Measurements from ENCODE around the gene FBN2. TPM values are rescaled to one million over a fixed set of nuclear protein-coding genes. Genes with fewer than 3 reads are reported as not detected.

The FBN2 gene
- under 1 TPM in 3 of 4 donors, not detected in 1; 0.04 to 0.39 (median 0.15) TPM for total RNA-seq

GRCh38 chr5:128538000-128538249 lies at the start of gene FBN2:
Gene FBN2, minus strand, starts transcription at chr5:128538245. Its CDS starts 642 bp downstream, at chr5:128537603.
- no peak for DNase-seq (ENCODE audit: low spot score in 2 of 2)
- no peak for TF ChIP-seq CTCF (IDR thresholded peaks at IDR 0.05)
- TF ChIP-seq POLR2A (IDR thresholded peaks at IDR 0.05), result no peak
- intact Hi-C loops (cut with DNase I; ENCODE audit: low total_unique reads), result no loop called here
- WGBS, 2 donors, result 0 to 4% methylated on average over 25 to 26 of the region's 26 CpGs
- H3K4me3 ChIP-seq (ENCODE audit: low read depth, poor library complexity, severe bottlenecking), result peak within 1 kb of the TSS; percentile 34

GRCh38 chr5:128587275-128587674 lies 49.2 kb upstream of the FBN2 start:
- WGBS, 2 donors, result 65 to 87% methylated on average over 2 of the region's 2 CpGs
- DNase-seq (ENCODE audit: low spot score in 2 of 2), result no peak
- H3K4me3 ChIP-seq (ENCODE audit: low read depth, poor library complexity, severe bottlenecking), result no peak overlapping the region
- intact Hi-C loops (cut with DNase I; ENCODE audit: low total_unique reads), result no loop called here
- TF ChIP-seq CTCF (IDR thresholded peaks at IDR 0.05) (no peak), POLR2A (IDR thresholded peaks at IDR 0.05) (no peak)

GRCh38 chr5:128586848-128587247 lies 48.8 kb upstream of the FBN2 start:
- intact Hi-C loops (cut with DNase I; ENCODE audit: low total_unique reads), result no loop called here
- no peak for DNase-seq (ENCODE audit: low spot score in 2 of 2)
- TF ChIP-seq POLR2A (IDR thresholded peaks at IDR 0.05) (no peak), CTCF (IDR thresholded peaks at IDR 0.05) (no peak)
- 49 to 51% methylated on average over 1 of the region's 1 CpG for WGBS, 2 donors
- H3K4me3 ChIP-seq (ENCODE audit: low read depth, poor library complexity, severe bottlenecking), result no peak overlapping the region

GRCh38 chr5:128579639-128580038 lies 41.6 kb upstream of the FBN2 start:
- no peak overlapping the region for H3K4me3 ChIP-seq (ENCODE audit: low read depth, poor library complexity, severe bottlenecking)
- 73 to 86% methylated on average over 4 of the region's 4 CpGs for WGBS, 2 donors
- TF ChIP-seq POLR2A (IDR thresholded peaks at IDR 0.05) (no peak), CTCF (IDR thresholded peaks at IDR 0.05) (no peak)
- no peak for DNase-seq (ENCODE audit: low spot score in 2 of 2)
- intact Hi-C loops (cut with DNase I; ENCODE audit: low total_unique reads), result no loop called here

GRCh38 chr5:128579093-128579492 lies 41.0 kb upstream of the FBN2 start:
- 27 to 34% methylated on average over 3 of the region's 3 CpGs for WGBS, 2 donors
- no peak overlapping the region for H3K4me3 ChIP-seq (ENCODE audit: low read depth, poor library complexity, severe bottlenecking)
- DNase-seq (ENCODE audit: low spot score in 2 of 2), result no peak
- TF ChIP-seq CTCF (IDR thresholded peaks at IDR 0.05), result no peak
- TF ChIP-seq POLR2A (IDR thresholded peaks at IDR 0.05), result no peak
- intact Hi-C loops (cut with DNase I; ENCODE audit: low total_unique reads), result no loop called here

GRCh38 chr5:128574041-128574440 lies 36.0 kb upstream of the FBN2 start:
- 24 to 86% methylated on average over 1 of the region's 1 CpG for WGBS, 2 donors
- no peak overlapping the region for H3K4me3 ChIP-seq (ENCODE audit: low read depth, poor library complexity, severe bottlenecking)

More at GRCh38 chr5:128574041-128574440, 36.0 kb upstream of the FBN2 start:
- intact Hi-C loops (cut with DNase I; ENCODE audit: low total_unique reads), result no loop called here
- TF ChIP-seq POLR2A (IDR thresholded peaks at IDR 0.05), result no peak
- TF ChIP-seq CTCF (IDR thresholded peaks at IDR 0.05), result no peak
- DNase-seq (ENCODE audit: low spot score in 2 of 2), result no peak

Data from lower leg skin (tissue), 4 donors.